NCI-H187 treated with DMSO at 0.1 percent for 48 hours (cell line): ENCODE data around the gene SERPINI1.

Experiments
- DNase-seq: peaks from one replicate; lab custom pipeline; 2025; lab: John Stamatoyannopoulos, UW

SERPINI1 gene

DNA sequence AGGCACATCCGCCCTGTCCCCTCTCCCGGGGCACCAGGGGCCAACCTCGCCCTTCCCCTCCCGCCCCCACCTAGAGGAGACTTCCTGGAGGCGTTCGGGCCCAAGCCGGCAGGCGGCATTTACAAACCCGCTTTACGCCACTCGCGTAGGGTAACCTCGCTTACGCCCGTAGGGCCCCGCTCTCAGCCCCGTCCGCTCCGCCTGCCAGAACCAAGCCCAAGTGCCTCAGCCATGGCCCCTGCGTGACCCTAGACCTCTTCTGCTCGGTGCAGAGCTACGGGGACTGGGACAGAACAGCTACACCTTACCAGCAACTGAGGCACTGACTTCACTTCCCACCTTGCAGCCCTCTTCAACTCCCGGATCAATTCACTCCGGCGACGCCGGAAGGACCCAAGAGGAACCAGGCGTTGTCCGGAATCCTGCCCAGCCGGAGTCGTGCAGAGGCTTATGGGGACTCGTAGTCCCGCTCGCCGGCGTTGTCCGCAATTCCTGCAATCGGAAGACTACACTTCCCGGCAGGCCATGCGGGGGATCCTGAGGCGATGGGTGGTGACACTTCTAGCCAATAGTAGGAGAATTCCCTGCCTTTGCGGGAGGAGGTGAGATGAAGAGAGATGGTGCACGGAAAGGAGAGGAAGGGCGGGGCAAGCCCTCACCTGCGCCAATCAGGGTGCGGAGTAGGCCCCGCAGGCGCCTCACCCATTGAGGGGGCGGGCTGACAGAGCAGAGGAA lies 856 bp upstream of the SERPINI1 start, which contains the start of gene PDCD10:
TSS of gene PDCD10 (minus strand) at position 395 of the 735 bp plus-strand sequence. CDS start 14,735 bp downstream, outside the sequence.
- DNase-seq, result peak; percentile 93

GRCh38 chr3:167736264-167736787 lies 805 bp downstream of the SERPINI1 start:
- DNase-seq, result no peak

DNA sequence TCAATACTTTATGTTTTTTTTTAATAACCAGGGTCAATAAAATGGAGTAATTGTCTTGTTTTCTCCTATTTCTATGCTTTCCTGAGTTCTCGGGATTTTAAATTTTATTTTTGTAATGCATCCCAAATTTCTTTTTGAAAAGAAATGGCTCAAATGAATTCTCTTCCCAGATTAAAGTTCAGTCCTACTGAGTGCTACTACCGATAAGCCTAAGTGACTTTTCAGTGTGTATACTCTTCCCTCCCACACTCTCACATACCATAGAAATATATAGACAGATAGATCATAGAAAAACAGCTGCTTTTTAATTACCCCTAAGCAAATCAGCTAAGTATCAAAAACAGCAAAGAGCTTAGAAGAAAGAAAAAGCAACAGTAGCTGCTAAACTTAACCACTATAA lies 1.5 kb downstream of the SERPINI1 start:
- no peak for DNase-seq

- no peak for DNase-seq
Observed at GRCh38 chr3:167738037-167738436, 2.5 kb downstream of the SERPINI1 start.

DNA sequence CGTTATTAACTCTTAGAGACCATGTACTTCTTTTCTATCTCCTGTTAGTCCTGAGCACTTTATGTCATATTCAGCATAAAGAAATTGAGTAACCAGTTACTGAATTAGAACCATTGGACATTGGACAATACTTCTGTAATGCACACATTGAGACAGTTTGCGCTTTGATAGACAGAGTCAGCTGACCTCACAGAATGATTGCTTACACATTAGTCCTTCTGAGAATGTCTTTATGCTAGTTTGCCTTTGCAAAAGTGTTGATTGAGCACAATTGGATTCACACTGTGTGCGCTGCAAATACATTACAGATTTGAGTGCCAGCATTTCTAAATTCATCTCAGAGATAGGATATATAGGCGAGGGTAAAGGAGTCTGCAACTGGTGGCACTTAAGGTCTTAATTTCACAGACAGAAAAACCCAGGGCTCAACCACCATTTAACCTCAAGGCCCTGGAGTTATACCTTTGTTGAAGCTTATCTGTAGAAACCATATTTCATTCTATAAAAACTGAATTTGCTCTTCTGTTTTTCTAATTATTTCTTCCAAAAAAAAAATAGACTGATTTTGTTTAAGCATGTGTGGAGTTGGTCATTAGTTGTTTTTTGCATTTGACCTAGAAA lies 3.8 kb downstream of the SERPINI1 start:
- no peak for DNase-seq

- no peak for DNase-seq
Observed at GRCh38 chr3:167740961-167741587, 5.6 kb downstream of the SERPINI1 start.

GRCh38 chr3:167742338-167742737 lies 6.8 kb downstream of the SERPINI1 start:
- DNase-seq, result no peak

DNA sequence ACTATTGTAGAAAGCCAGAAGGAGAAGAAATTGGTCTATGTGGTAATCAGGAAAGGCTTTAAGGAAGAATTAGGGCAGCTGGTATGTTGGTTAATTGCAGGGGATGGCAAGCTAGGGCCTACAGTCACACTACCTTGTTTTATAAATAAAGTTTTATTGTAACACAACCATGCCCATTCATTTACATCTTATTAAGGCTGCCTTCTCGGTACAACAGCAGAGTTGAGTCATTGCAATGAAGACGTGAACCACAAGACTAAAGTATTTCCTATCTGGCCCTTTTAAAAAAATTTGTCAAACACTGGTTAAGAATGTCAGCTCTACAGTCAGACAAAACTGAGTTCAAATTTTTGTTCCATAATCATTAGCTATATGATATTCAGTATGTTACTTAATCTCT lies 8.3 kb downstream of the SERPINI1 start:
- no peak for DNase-seq

DNA sequence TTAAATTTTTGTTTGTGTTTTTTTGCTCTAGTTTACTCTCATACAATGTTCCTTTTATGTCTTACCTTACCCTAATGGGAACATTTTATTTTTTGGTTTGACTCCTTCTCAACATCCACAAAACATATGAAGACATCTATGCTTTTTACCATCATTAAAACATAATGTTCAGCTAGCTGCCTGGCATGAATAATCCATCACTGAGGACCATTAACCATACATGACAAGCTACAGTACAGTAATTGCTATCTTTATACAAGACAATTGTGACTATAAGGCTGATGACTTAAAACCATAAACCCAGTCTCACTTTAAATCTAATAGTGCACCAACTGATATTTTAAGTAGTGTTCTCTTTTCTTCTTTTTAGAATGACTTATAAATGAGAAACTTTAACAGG lies 13.7 kb downstream of the SERPINI1 start:
- DNase-seq, result no peak

DNA sequence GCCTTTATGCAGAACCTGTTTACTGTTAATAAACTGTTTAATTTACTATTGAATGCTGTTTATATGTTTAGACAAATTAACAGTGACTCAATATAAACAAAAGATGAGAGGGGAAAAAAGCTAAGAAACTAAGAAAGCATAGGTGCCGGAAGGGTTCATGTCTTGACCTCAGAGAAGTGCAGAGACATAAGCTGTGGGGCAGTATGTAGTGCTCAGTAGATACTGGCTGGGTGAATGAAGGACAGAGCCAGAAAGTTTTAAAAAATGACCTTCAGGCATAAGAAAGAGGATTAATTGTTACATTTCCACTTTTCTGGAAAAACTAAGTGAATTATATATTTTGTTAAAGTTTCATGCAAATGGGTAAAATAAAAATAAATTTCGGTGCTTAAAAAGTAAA lies 14.2 kb downstream of the SERPINI1 start:
- DNase-seq, result no peak

GRCh38 chr3:167750272-167750971 lies 14.9 kb downstream of the SERPINI1 start:
- no peak for DNase-seq

DNA sequence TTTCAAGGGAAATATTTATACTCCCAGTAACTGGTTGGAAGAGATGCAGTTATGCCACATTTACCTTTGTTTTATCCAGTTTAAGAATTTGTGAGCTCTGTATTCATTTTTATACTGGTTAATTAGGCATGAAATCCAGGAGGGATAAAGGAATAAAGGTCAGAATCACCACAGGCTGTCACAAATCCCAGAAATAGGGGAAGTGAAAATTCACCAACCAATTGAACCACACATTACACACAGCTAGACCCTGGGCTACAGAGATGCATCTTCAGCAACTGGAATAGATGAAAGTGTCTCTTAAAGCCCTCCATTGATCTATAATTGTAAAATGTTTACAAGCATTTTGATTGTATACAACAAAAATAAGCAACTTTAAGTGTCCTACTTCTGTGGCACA lies 18.5 kb downstream of the SERPINI1 start:
- no peak for DNase-seq

GRCh38 chr3:167761302-167761701 lies 25.8 kb downstream of the SERPINI1 start:
- no peak for DNase-seq

DNA sequence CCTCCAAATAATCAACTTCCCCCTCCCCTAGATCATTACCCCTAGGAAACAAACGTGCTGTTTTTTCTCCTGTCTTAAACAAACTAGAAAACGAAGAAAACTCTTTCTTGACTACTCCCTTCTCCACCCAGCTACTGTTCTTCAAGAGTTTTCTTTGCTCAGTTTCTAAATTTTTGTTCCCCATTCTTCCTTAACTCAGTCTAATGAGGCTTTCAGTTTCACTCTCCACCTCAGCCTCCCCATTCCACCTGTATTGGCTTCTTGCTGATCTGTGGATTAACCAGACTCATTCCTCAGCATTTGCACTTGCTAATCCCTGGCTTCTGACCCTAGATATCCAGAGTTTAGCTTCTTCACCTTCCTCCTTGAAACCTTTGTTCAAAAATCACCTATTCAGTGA lies 26.8 kb downstream of the SERPINI1 start:
- no peak for DNase-seq

GRCh38 chr3:167772992-167773391 lies 37.5 kb downstream of the SERPINI1 start:
- no peak for DNase-seq

DNA sequence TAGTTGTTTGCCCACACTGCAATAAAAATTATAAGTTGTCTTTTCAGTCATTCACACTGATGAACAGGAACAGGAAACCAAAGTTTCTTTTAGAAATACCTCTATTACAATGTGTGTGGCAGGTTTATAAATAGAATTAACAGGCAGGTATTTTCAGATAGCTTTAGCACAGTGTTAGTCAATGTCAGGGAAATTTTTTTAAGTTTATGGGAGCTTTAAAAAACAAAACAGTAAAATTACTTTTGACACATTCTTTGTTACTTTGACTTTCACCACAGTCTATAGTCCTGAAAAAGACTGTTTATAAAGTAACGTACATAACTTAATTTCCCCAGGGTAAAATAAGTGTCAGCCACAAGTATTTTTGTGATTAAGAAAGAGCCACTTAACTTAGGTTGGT lies 38.1 kb downstream of the SERPINI1 start:
- DNase-seq, result no peak

DNA sequence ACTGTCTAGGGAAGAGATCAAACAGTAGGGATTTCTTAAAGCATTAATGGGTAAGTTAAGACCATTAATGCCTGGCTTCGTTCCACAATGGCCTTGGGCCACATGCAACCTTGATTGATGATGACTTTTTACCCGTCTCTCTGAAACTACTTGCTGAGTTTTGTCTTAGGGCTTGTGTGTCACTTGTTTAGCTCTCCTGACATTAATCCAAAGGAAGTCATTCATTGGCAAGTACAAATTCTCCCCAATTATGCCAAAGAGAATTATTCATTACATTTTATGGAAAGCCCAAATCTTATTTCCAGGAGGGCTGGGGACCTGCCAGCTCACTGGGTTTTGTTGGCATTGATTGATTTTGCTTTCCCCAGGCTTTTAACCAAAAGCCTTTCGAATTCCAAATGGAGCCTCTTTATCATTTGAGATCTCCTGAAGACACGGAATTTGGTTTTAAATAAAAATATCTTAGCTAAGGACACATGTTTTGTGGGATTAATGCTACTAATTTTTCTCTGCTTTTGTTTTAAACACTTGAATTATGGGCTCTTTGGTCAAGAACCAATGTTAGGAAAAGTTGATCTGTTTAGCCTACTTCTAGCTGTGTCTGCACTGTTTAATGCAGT lies 40.7 kb downstream of the SERPINI1 start:
- DNase-seq, result no peak

- DNase-seq, result no peak
Observed at GRCh38 chr3:167777356-167777755, 41.8 kb downstream of the SERPINI1 start.

DNA sequence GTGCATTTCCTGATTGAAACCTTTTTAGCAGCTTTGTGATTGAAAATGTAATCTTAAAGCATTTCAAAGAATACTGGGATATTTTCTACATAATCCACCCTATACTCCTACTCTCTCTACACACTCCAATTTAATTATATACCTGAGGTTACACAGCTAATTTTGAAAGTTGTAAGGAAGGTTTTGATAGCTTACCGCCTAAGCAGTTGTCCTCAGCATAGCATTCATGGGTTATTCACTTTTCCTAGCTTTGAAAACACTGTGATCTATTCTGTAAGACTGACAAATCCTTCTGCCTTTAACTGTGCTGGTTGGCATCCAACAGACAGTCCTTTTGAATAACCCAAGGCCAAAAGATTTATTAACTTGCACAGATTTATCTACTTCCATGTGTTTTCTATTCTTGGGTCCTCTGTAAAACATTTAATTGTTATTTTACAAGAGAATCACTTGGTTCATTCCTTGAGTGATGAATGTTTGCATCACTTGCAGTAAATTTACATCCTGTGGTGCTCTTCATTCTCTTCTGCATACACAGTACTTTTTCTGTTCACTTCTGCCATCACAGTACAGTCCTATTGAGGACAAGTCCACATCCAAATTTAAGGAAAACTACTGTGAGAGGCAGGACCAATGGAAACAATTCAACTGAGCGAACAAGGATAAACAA lies 44.8 kb downstream of the SERPINI1 start:
- no peak for DNase-seq

DNA sequence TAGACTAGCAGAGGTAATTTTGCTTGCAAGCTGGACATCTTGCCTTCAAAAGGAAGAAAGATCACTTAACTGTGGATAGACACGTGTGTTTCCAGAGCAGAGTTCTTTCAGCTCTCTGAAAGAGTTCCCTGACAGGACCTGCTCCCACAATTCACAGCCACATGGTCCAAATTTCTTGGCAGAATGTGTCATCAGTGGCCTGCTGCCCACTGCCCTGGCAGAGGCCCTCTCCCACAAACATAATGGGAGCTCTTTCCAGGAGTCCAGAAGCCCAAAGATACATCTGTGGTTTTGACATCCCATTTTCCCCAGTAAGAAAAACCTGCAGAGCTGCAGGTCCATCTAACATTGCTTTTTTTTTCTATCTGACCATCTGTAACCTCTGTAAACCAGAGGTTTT lies 48.3 kb downstream of the SERPINI1 start:
- no peak for DNase-seq

DNA sequence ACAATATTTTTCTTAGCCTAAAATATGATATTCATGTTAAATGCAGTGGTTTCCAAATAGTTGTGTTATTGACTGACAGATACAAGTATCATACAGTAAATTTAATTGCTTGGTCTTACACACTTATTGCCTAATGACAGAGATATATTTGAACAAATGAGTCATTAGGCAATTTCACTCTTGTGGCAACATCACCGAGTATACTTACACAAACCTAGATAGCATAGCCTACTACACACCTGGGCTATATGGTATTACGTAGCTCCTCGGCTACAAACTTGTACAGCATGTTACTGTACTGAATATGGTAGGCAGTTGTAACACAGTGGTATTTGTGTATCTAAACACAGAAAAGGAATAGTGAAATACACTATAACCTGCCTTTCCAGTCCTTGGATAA lies 50.3 kb downstream of the SERPINI1 start:
- no peak for DNase-seq
